GM23248 (cell line): ENCODE data around the gene HOXA6. TPM values are rescaled to one million over a fixed set of nuclear protein-coding genes. Genes with fewer than 3 reads are reported as not detected.

Experiments used
- DNase-seq: peaks from one replicate; pipeline ENCODE4 v3.0.0-alpha.2; 2015
- H2AFZ ChIP-seq: fragments of 200-600 bp; sonication (generic); 2 replicates; pipeline ENCODE4 v1.6.1; 2016; ENCODE audit warnings: antibody characterized with exemption
- H3F3A ChIP-seq: fragments of 200-600 bp; sonication (generic); 2 replicates; pipeline ENCODE4 v1.6.1; 2016; ENCODE audit warnings: mild to moderate bottlenecking, antibody characterized with exemption, mixed run types; ENCODE audit not compliant: insufficient read depth
- H3K27ac ChIP-seq: fragments of 200-600 bp; sonication (generic); 2 replicates; pipeline ENCODE4 v1.5.1; 2016; ENCODE audit warnings: mild to moderate bottlenecking
- H3K27me3 ChIP-seq: fragments of 200-600 bp; sonication (generic); replicated peaks from 2 replicates; pipeline ENCODE4 v1.6.1; 2016; ENCODE audit warnings: mild to moderate bottlenecking; ENCODE audit not compliant: insufficient read depth
- H3K36me3 ChIP-seq: fragments of 200-600 bp; sonication (generic); 2 replicates; pipeline ENCODE4 v1.6.1; 2016; ENCODE audit warnings: low read depth, mild to moderate bottlenecking
- H3K4me1 ChIP-seq: fragments of 200-600 bp; sonication (generic); 2 replicates; pipeline ENCODE4 v1.6.1; 2016; ENCODE audit warnings: mild to moderate bottlenecking; ENCODE audit not compliant: insufficient read depth
- H3K4me2 ChIP-seq: fragments of 200-600 bp; sonication (generic); one replicate; pipeline ENCODE4 v1.6.1; 2016; ENCODE audit warnings: mild to moderate bottlenecking; ENCODE audit not compliant: unreplicated experiment
- H3K4me3 ChIP-seq: fragments of 200-600 bp; sonication (generic); 2 replicates; pipeline ENCODE4 v1.5.1; 2016; ENCODE audit warnings: mild to moderate bottlenecking
- H3K79me2 ChIP-seq: fragments of 200-600 bp; sonication (generic); 2 replicates; pipeline ENCODE4 v1.6.1; 2016; ENCODE audit warnings: mild to moderate bottlenecking; ENCODE audit not compliant: insufficient read depth
- H3K9ac ChIP-seq: fragments of 200-600 bp; sonication (generic); 2 replicates; pipeline ENCODE4 v1.6.1; 2016; ENCODE audit warnings: mild to moderate bottlenecking
- H3K9me2 ChIP-seq: fragments of 200-600 bp; sonication (generic); 2 replicates; pipeline ENCODE4 v1.6.1; 2016; ENCODE audit warnings: mixed run types, mild to moderate bottlenecking, moderate library complexity; ENCODE audit not compliant: insufficient read depth
- H3K9me3 ChIP-seq: fragments of 200-600 bp; sonication (generic); one replicate; pipeline ENCODE4 v1.6.1; 2017; ENCODE audit warnings: low read depth
- H4K20me1 ChIP-seq: fragments of 200-600 bp; sonication (generic); 2 replicates; pipeline ENCODE4 v1.6.0; 2016; ENCODE audit not compliant: insufficient read depth
- EZH2 ChIP-seq: fragments of 200-600 bp; sonication (generic); IDR thresholded peaks from 2 replicates; pipeline ENCODE4 v1.6.1; 2018; ENCODE audit warnings: antibody characterized with exemption, mild to moderate bottlenecking; ENCODE audit not compliant: insufficient read depth, poor library complexity, severe bottlenecking
- EZH2phosphoT487 ChIP-seq: fragments of 200-600 bp; sonication (generic); IDR thresholded peaks from 2 replicates; pipeline ENCODE4 v1.6.1; 2018; ENCODE audit warnings: antibody characterized with exemption, moderate library complexity, mild to moderate bottlenecking, low read depth; ENCODE audit not compliant: insufficient read depth
- WGBS, 2 experiments: methylation state at CpG; one replicate each; pipeline ENCODE4 v1.1.6; 2015 to 2017; ENCODE audit warnings: low lambda C conversion rate in 2 of 2, low coverage in 1 of 2; ENCODE audit errors: missing lambda C conversion rate in 2 of 2; 5-methylcytosine and 5-hydroxymethylcytosine counted together
- in situ Hi-C: fragments of 300-500 bp; cut with MboI; formaldehyde crosslinking; loops from 2 replicates; pipeline ENCODE4 v1.15.0; 2020
- polyA plus RNA-seq: library from polyadenylated mRNA; unstranded; fragments of >200 nt; fragmentation: Nextera tagmentation; extraction: Ambion mirVana; gene quantifications from 2 replicates; pipeline ENCODE4 v1.2.1, GENCODE V29; 2016
- total RNA-seq: library from RNA; depleted of rRNA; stranded (reverse); fragments of >200 nt; shearing (Covaris generic); gene quantifications from 2 replicates; pipeline ENCODE4 v1.2.3, GENCODE V29; 2014

HOXA6 gene
- total and polyA plus RNA-seq, 2 experiments from 2014 or later = 3.2 to 3.5 TPM

DNA sequence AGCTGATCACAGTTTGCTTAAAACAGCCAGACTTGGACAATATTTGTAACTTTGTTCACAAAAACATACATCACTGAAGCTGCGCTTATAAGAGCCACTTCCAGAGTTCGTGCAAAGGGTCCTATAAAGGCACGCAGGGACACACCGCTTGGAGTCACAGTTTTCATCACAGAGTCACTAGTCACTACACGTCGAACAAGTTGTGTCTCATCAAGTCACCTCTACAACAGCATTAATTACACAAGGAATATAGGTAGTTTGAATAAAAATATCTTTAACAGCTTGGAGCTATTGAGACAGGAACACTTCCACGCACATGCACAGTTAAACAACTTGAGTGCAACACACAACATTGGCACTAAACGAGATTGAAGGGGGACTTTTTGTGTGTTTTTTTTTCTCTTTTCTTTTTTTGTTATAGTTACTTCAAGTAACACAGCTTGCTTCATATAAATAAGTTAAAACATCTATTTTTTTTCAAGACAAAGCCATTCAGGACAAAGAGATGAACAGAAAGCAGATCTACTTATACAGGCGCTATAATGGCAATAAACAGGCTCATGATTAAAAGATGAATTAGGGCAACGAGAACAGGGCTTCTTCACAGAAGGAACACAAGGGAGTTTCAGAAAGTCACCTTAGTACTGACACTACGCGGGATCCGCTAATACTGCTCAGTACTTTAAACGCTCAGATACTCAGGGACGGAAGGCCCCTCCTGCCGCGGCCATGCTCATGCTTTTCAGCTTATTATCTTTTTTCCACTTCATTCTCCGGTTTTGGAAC is 6.2 kb downstream of the HOXA6 start:
- no peaks in the 10 kb centered on the region for H3F3A ChIP-seq
- H3K9me3 ChIP-seq = no peaks in the 10 kb centered on the region
- H3K9me2 ChIP-seq = no peaks in the 10 kb centered on the region
- WGBS, 2 experiments = 94 to 95% methylated on average over 18 of the region's 18 CpGs
- in situ Hi-C loops = no loop called here
- H4K20me1 ChIP-seq = no peaks in the 10 kb centered on the region
- TF ChIP-seq EZH2 (no peak), EZH2phosphoT487 (no peak)
- H3K9ac ChIP-seq = no peak overlapping the region
- H3K27ac ChIP-seq = no peak overlapping the region
- no peak overlapping the region for H2AFZ ChIP-seq
- no peak for DNase-seq
- peaks cover 28% of the 10 kb centered on the region for H3K36me3 ChIP-seq
- H3K4me2 ChIP-seq = no peak overlapping the region
- H3K4me1 ChIP-seq = no peaks in the 10 kb centered on the region
- no peaks in the 10 kb centered on the region for H3K27me3 ChIP-seq
- H3K79me2 ChIP-seq = peaks cover 66% of the 10 kb centered on the region
- no peak overlapping the region for H3K4me3 ChIP-seq

DNA sequence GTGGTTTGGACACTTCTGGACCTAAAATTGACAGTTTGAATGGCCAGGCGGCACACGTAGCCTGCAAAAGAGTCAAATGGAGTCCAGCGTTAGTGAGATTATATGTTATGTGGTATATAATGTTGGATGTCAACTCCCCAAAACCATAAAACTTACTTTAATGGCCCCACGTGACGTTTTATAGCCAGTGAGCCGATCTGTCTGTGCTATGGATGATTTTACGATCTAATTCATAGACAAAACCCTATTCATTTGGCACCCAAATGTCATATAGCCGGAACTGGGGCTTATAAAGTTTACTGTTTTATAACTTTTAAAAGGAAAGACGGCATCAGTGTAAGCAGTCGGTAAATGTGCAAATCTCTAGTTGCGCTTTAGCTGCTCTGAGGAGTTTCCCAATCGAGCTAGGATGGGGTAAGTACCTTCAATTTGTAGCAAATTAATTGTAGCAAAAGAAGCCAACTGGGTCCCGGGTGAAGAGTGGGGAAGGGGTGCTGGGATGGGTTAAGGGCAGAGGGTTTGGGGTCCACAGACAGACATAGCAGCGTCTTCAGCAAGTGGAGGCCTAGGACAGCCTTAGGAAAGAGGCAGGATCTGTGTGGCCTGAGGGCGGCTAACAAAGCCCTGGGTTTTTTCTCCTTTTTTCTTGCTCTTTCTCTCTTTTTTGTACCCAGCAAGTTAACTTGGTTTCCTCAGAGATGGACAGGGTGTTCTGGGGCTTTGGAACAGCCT is 7.3 kb downstream of the HOXA6 start:
- Histone ChIP-seq H3K9me3 (no peaks in the 10 kb centered on the region), H3K79me2 (peaks cover 65% of the 10 kb centered on the region), H3K9ac (no peak overlapping the region), H3K36me3 (peaks cover 28% of the 10 kb centered on the region), H2AFZ (no peak overlapping the region), H3K27me3 (no peaks in the 10 kb centered on the region), H3K9me2 (no peaks in the 10 kb centered on the region), H3K27ac (no peak overlapping the region), H3K4me3 (no peak overlapping the region), H4K20me1 (no peaks in the 10 kb centered on the region), H3K4me2 (no peak overlapping the region), H3F3A (peaks cover 6% of the 10 kb centered on the region), H3K4me1 (no peaks in the 10 kb centered on the region)
- in situ Hi-C loops = no loop called here
- 95 to 96% methylated on average over 15 of the region's 15 CpGs for WGBS, 2 experiments
- DNase-seq = no peak
- TF ChIP-seq EZH2 = no peak
- TF ChIP-seq EZH2phosphoT487 = no peak

- H3K27me3 ChIP-seq = no peaks in the 10 kb centered on the region
- H3K27ac ChIP-seq = no peak overlapping the region
- peaks cover 27% of the 10 kb centered on the region for H3K36me3 ChIP-seq
- H3K9ac ChIP-seq = no peak overlapping the region
- no peak for DNase-seq
- H2AFZ ChIP-seq = no peak overlapping the region
- no peak for TF ChIP-seq EZH2phosphoT487
- TF ChIP-seq EZH2 = no peak
- H3F3A ChIP-seq = peaks cover 14% of the 10 kb centered on the region
- no peak overlapping the region for H3K4me3 ChIP-seq
- H3K4me2 ChIP-seq = no peak overlapping the region
- peaks cover 63% of the 10 kb centered on the region for H3K79me2 ChIP-seq
- 92 to 94% methylated on average over 48 to 50 of the region's 53 CpGs for WGBS, 2 experiments
- H3K4me1 ChIP-seq = peaks cover 6% of the 10 kb centered on the region
- in situ Hi-C loops = no loop called here
- H3K9me2 ChIP-seq = no peaks in the 10 kb centered on the region
- H3K9me3 ChIP-seq = no peaks in the 10 kb centered on the region
- no peaks in the 10 kb centered on the region for H4K20me1 ChIP-seq
Observed at GRCh38 chr7:27139334-27140125, 8.0 kb downstream of the HOXA6 start.

- WGBS, 2 experiments = 94 to 95% methylated on average over 11 of the region's 11 CpGs
- Histone ChIP-seq H3K27ac (no peak overlapping the region), H3K79me2 (peaks cover 58% of the 10 kb centered on the region), H3K36me3 (peaks cover 22% of the 10 kb centered on the region), H3K9me3 (no peaks in the 10 kb centered on the region), H3K9ac (no peak overlapping the region), H3K27me3 (no peaks in the 10 kb centered on the region), H4K20me1 (no peaks in the 10 kb centered on the region), H3K9me2 (no peaks in the 10 kb centered on the region), H3F3A (peaks cover 18% of the 10 kb centered on the region), H3K4me1 (peaks cover 10% of the 10 kb centered on the region), H3K4me2 (no peak overlapping the region), H2AFZ (no peak overlapping the region), H3K4me3 (no peak overlapping the region)
- no peak for DNase-seq
- TF ChIP-seq EZH2phosphoT487 (no peak), EZH2 (no peak)
- in situ Hi-C loops = no loop called here
Observed at GRCh38 chr7:27138985-27139333, 8.6 kb downstream of the HOXA6 start.
